H1 (cell line): ENCODE results near the gene IQGAP1. TPM values are rescaled to one million over a fixed set of nuclear protein-coding genes. Genes with fewer than 3 reads are reported as not detected.

ENCODE experiments used
- CTCF ChIA-PET: fragments of 300-600 bp; sonication (Branson Sonifier 250); formaldehyde crosslinking; loops from one replicate; lab custom pipeline; 2021; ENCODE audit not compliant: partially characterized antibody; lab: Charles Lee
- POLR2A ChIA-PET: fragments of 300-600 bp; sonication (Branson Sonifier 250); formaldehyde crosslinking; loops from one replicate; lab custom pipeline; 2021; ENCODE audit warnings: inconsistent platforms; ENCODE audit not compliant: partially characterized antibody; lab: Charles Lee
- DNase-seq, 2 experiments: peaks; one replicate each; pipeline versions ENCODE4 v3.0.0 to v3.0.0-alpha.2; 2010 to 2022; ENCODE audit warnings: low spot score in 2 of 2, low read depth in 1 of 2, mixed read lengths in 1 of 2
- FAIRE-seq: peaks from 2 replicates; lab custom pipeline; 2011; peaks lifted over from hg19 to GRCh38; lab: Jason Lieb, UNC
- H2AFZ ChIP-seq: 2 replicates; pipeline ENCODE4 v1.8.1; 2012; ENCODE audit warnings: low read length, inconsistent platforms
- H2AK5ac ChIP-seq: 2 replicates; pipeline ENCODE4 v1.6.1; 2013; ENCODE audit warnings: low read depth, low read length
- H2BK120ac ChIP-seq: replicated peaks from 2 replicates; pipeline ENCODE3; 2013; ENCODE audit warnings: low read depth, low read length, inconsistent platforms
- H2BK12ac ChIP-seq: 2 replicates; pipeline ENCODE4 v1.6.1; 2013; ENCODE audit warnings: low read depth, low read length
- H2BK15ac ChIP-seq: 2 replicates; pipeline ENCODE4 v1.6.1; 2013; ENCODE audit warnings: low read length
- H2BK20ac ChIP-seq: 2 replicates; pipeline ENCODE4 v1.6.1; 2013; ENCODE audit warnings: low read length
- H2BK5ac ChIP-seq: 2 replicates; pipeline ENCODE4 v1.6.1; 2013; ENCODE audit warnings: low read depth, low read length
- H3K14ac ChIP-seq: 2 replicates; pipeline ENCODE4 v1.6.1; 2013; ENCODE audit warnings: inconsistent platforms; ENCODE audit not compliant: insufficient read length
- H3K18ac ChIP-seq: 2 replicates; pipeline ENCODE4 v1.6.1; 2013; ENCODE audit warnings: low read length; ENCODE audit errors: extremely low read depth
- H3K23ac ChIP-seq: 2 replicates; pipeline ENCODE4 v1.6.1; 2013; ENCODE audit warnings: inconsistent platforms; ENCODE audit not compliant: insufficient read length
- H3K23me2 ChIP-seq: 2 replicates; pipeline ENCODE4 v1.6.1; 2013; ENCODE audit warnings: low read depth, low read length
- H3K27ac ChIP-seq: 2 replicates; pipeline ENCODE4 v1.6.1; 2011; ENCODE audit warnings: low read depth, low read length, inconsistent platforms
- H3K27me3 ChIP-seq, 4 experiments: replicated peaks in 1 of 4; 1 replicate in 1 of 4; 2 replicates in 3 of 4; pipeline versions ENCODE4 v1.6.1 to v1.8.1; 2011 to 2013; ENCODE audit warnings: low read length in 3 of 4, mild to moderate bottlenecking in 3 of 4, inconsistent platforms in 2 of 4, mixed read lengths in 2 of 4, moderate library complexity in 1 of 4; ENCODE audit not compliant: control insufficient read depth in 3 of 4, insufficient read depth in 3 of 4; ENCODE audit errors: extremely low read depth in 1 of 4
- H3K36me3 ChIP-seq, 4 experiments: 2 replicates each; pipeline versions ENCODE4 v1.6.1 to v1.8.1; 2011 to 2013; ENCODE audit warnings: mild to moderate bottlenecking in 4 of 4, low read length in 3 of 4, moderate library complexity in 2 of 4, control low read depth in 1 of 4, inconsistent platforms in 1 of 4; ENCODE audit not compliant: insufficient read depth in 4 of 4, control insufficient read depth in 2 of 4
- H3K4ac ChIP-seq: replicated peaks from 2 replicates; pipeline ENCODE3; 2013; ENCODE audit warnings: low read length, low read depth, mixed read lengths, inconsistent platforms; ENCODE audit not compliant: insufficient read length
- H3K4me1 ChIP-seq, 4 experiments: replicated peaks in 1 of 4; 1 replicate in 1 of 4; 2 replicates in 3 of 4; pipeline versions ENCODE4 v1.6.1 to v1.8.1; 2011 to 2013; ENCODE audit warnings: low read length in 3 of 4, inconsistent platforms in 2 of 4, mixed read lengths in 1 of 4; ENCODE audit not compliant: insufficient read depth in 4 of 4, control insufficient read depth in 3 of 4
- H3K4me2 ChIP-seq, 2 experiments: 2 replicates each; pipeline versions ENCODE4 v1.6.1 to v1.8.1; 2011 to 2013; ENCODE audit warnings: low read depth in 2 of 2, low read length in 2 of 2, control low read depth in 1 of 2, inconsistent platforms in 1 of 2, mild to moderate bottlenecking in 1 of 2; ENCODE audit not compliant: insufficient read depth in 1 of 2
- H3K4me3 ChIP-seq, 4 experiments: fragments of 200-600, 300-600 bp in 1 of 4; sonication (generic), shearing (Covaris generic), sonication (Bioruptor Twin) in 1 of 4; 2 replicates each; pipeline versions ENCODE4 v1.5.1 to v1.8.1; 2011 to 2016; ENCODE audit warnings: low read length in 4 of 4, low read depth in 3 of 4, control low read depth in 2 of 4, inconsistent platforms in 2 of 4, mild to moderate bottlenecking in 2 of 4, mixed read lengths in 1 of 4, moderate library complexity in 1 of 4; ENCODE audit not compliant: insufficient read depth in 2 of 4; ENCODE audit errors: extremely low read depth in 1 of 4
- H3K56ac ChIP-seq: replicated peaks from 2 replicates; pipeline ENCODE3; 2013; ENCODE audit warnings: low read depth, mild to moderate bottlenecking, mixed read lengths, low read length, inconsistent platforms; ENCODE audit not compliant: insufficient read length
- H3K79me1 ChIP-seq: 2 replicates; pipeline ENCODE4 v1.6.1; 2013; ENCODE audit warnings: low read depth, low read length, control low read depth
- H3K79me2 ChIP-seq, 2 experiments: 2 replicates each; pipeline versions ENCODE4 v1.6.1 to v1.8.1; 2012 to 2013; ENCODE audit warnings: low read length in 2 of 2, mild to moderate bottlenecking in 2 of 2, inconsistent platforms in 1 of 2; ENCODE audit not compliant: insufficient read depth in 2 of 2, control insufficient read depth in 1 of 2
- H3K9ac ChIP-seq, 4 experiments: replicated peaks in 1 of 4; 1 replicate in 1 of 4; 2 replicates in 3 of 4; pipeline versions ENCODE4 v1.6.1 to v1.8.1; 2011 to 2013; ENCODE audit warnings: low read depth in 3 of 4, low read length in 3 of 4, control low read depth in 2 of 4, mild to moderate bottlenecking in 2 of 4, moderate library complexity in 2 of 4, inconsistent platforms in 1 of 4; ENCODE audit errors: extremely low read depth in 1 of 4
- H3K9me3 ChIP-seq, 2 experiments: 2 replicates each; pipeline versions ENCODE4 v1.6.1 to v1.8.1; 2012 to 2013; ENCODE audit warnings: mild to moderate bottlenecking in 2 of 2, moderate library complexity in 2 of 2, control low read depth in 1 of 2, inconsistent platforms in 1 of 2, low read depth in 1 of 2, low read length in 1 of 2, mixed read lengths in 1 of 2; ENCODE audit not compliant: insufficient read depth in 2 of 2
- H4K20me1 ChIP-seq, 2 experiments: replicated peaks in 1 of 2; 2 replicates each; pipeline versions ENCODE3 to v1.8.1; 2011 to 2013; ENCODE audit warnings: inconsistent platforms in 2 of 2, low read length in 2 of 2, mild to moderate bottlenecking in 1 of 2; ENCODE audit not compliant: insufficient read depth in 2 of 2, control insufficient read depth in 1 of 2
- H4K5ac ChIP-seq: 2 replicates; pipeline ENCODE4 v1.6.1; 2013; ENCODE audit warnings: low read length, low read depth, mixed read lengths, inconsistent platforms; ENCODE audit not compliant: insufficient read length
- H4K8ac ChIP-seq: 2 replicates; pipeline ENCODE4 v1.8.0; 2013; ENCODE audit warnings: mild to moderate bottlenecking, moderate library complexity, low read length, inconsistent platforms; ENCODE audit not compliant: insufficient read depth; ENCODE audit errors: extremely low read depth
- H4K91ac ChIP-seq: replicated peaks from 2 replicates; pipeline ENCODE3; 2013; ENCODE audit warnings: low read length, mixed read lengths, inconsistent platforms; ENCODE audit not compliant: insufficient read length
- HDAC2 ChIP-seq, 2 experiments: fragments of 300-600 bp in 1 of 2; sonication (generic) in 1 of 2; IDR thresholded peaks; 2 replicates each; pipeline ENCODE4 v1.6.1; 2011 to 2012; ENCODE audit warnings: low read depth in 2 of 2, low read length in 2 of 2, mild to moderate bottlenecking in 2 of 2, moderate library complexity in 2 of 2, borderline replicate concordance in 1 of 2, inconsistent platforms in 1 of 2
- KDM4A ChIP-seq: IDR thresholded peaks from one replicate; pipeline ENCODE4 v1.7.1; 2012; ENCODE audit warnings: low read depth, mild to moderate bottlenecking, moderate library complexity, low read length, inconsistent platforms; ENCODE audit not compliant: severe bottlenecking
- TEAD4 ChIP-seq: IDR thresholded peaks from 2 replicates; pipeline ENCODE4 v1.6.1; 2012; ENCODE audit warnings: low read depth, low read length, inconsistent platforms, mixed read lengths
- WGBS, 2 experiments: shearing (Covaris generic) in 1 of 2; methylation state at CpG; one replicate each; pipeline versions ENCODE4 v1.1.6 to v1.1.7; 2013 to 2015; ENCODE audit warnings: low lambda C conversion rate in 2 of 2, mixed read lengths in 2 of 2, inconsistent platforms in 1 of 2, low coverage in 1 of 2, missing lambda C conversion rate in 1 of 2; ENCODE audit not compliant: insufficient replicate concordance in 2 of 2, insufficient coverage in 1 of 2, insufficient read length in 1 of 2; ENCODE audit errors: extremely low coverage in 1 of 2, missing lambda C conversion rate in 1 of 2; 5-methylcytosine and 5-hydroxymethylcytosine counted together
- polyA plus RNA-seq, 7 experiments: library from polyadenylated mRNA; depleted of rRNA in 3 of 7; stranded (reverse) in 5 of 7; unstranded in 2 of 7; fragments of >200 nt in 5 of 7; fragments of 200-250 nt in 2 of 7; gene quantifications; 1 replicate in 5 of 7; 2 replicates in 1 of 7; 4 replicates in 1 of 7; pipeline versions ENCODE4 v1.2.1 to v1.2.3, GENCODE V29; 2011 to 2013; ENCODE audit warnings: missing spikeins in 2 of 7, mixed read lengths in 2 of 7
- total RNA-seq: library from RNA; stranded (reverse); fragmentation: NEBNext Ultra II Directional; extraction: Animal tissue kit (Norgen Biotek cat#: 25700); gene quantifications from 2 replicates; pipeline ENCODE4 v1.2.1, GENCODE V29; 2021

Gene IQGAP1
- total and polyA plus RNA-seq, 2 of the 8 experiments (the other 6 are each of a cell fraction or from before 2014, with no cell fraction given), result 56.0 to 138 TPM

DNA sequence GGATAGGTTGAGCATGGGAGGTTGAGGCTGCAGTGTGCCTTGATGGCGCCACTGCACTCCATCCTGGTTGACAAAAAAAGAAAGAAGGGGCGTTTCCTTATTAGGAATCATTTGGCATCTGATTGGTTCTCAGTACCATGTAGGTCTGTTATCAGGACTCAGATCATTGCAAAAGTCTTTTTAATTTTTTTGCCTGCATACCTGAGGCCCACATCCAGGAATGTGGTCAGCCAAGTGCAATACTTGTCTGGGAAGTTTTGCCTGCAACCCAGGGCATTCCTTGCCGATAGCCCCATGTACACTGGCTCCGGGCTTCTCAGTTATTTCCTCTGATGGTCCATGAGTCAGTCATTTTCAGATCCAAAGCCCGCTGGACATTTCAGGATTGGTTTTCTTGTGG, 91.6 kb downstream of the IQGAP1 start:
- H3K4me1 ChIP-seq, result no peaks in the 10 kb centered on the region
- H3K18ac ChIP-seq, result no peak overlapping the region
- no peak overlapping the region for H3K4ac ChIP-seq
- H3K4me2 ChIP-seq, result no peak overlapping the region
- H2AFZ ChIP-seq, result no peak overlapping the region
- no peak overlapping the region for H3K4me3 ChIP-seq
- WGBS, 2 experiments, result 94% methylated on average over 5 of the region's 5 CpGs; no CpG with 5 or more reads in 1 of the 2 experiments
- no peak overlapping the region for H2AK5ac ChIP-seq
- FAIRE-seq, result no peak
- no peak overlapping the region for H2BK20ac ChIP-seq
- no peaks in the 10 kb centered on the region for H3K23me2 ChIP-seq
- H3K9ac ChIP-seq, result no peak overlapping the region
- H3K9me3 ChIP-seq, result no peaks in the 10 kb centered on the region
- TF ChIP-seq TEAD4 (no peak), KDM4A (no peak), HDAC2 (IDR thresholded peaks at IDR 0.05; ENCODE audit: borderline replicate concordance in 1 of 2, low read depth in 2 of 2, low read length in 2 of 2) (no peak)
- no peak overlapping the region for H4K8ac ChIP-seq
- H3K27me3 ChIP-seq, result no peaks in the 10 kb centered on the region
- ChIA-PET CTCF (interaction anchor here (0.6 to 9.5 kb wide), 8 partner anchors 20 to 406 kb away, joined by 3 to 175 read pairs (median 4); no protein-coding TSS in a partner anchor), POLR2A (no interaction called here)
- peaks cover 0 to 3% of the 10 kb centered on the region in 2 experiments for H4K20me1 ChIP-seq
- no peak overlapping the region for H2BK120ac ChIP-seq
- H3K14ac ChIP-seq, result no peak overlapping the region
- peaks cover 11 to 56% (median 39%) of the 10 kb centered on the region in 4 experiments for H3K36me3 ChIP-seq
- no peaks in the 10 kb centered on the region for H3K79me1 ChIP-seq
- H3K56ac ChIP-seq, result no peak overlapping the region
- H3K27ac ChIP-seq, result no peak overlapping the region
- no peak overlapping the region for H4K91ac ChIP-seq
- no peak overlapping the region for H2BK5ac ChIP-seq
- H3K23ac ChIP-seq, result no peak overlapping the region
- no peak overlapping the region for H4K5ac ChIP-seq
- no peaks in the 10 kb centered on the region for H3K79me2 ChIP-seq
- no peak overlapping the region for H2BK15ac ChIP-seq
- no peak overlapping the region for H2BK12ac ChIP-seq
- DNase-seq, result no peak
